Measurements from ENCODE around the gene TCF4.

The TCF4 gene

GRCh38 chr18:55251254-55251971 lies 336.6 kb downstream of the TCF4 start:
- DNase-seq = no peak

GRCh38 chr18:55250768-55251173 lies 337.2 kb downstream of the TCF4 start:
- no peak for DNase-seq

- no peak for DNase-seq
Measured at GRCh38 chr18:55249550-55249949, 338.4 kb downstream of the TCF4 start.

GRCh38 chr18:55248495-55248894 lies 339.5 kb downstream of the TCF4 start:
- DNase-seq = no peak

- DNase-seq = no peak
Measured at GRCh38 chr18:55247032-55247431, 341.0 kb downstream of the TCF4 start.

GRCh38 chr18:55246278-55246677 lies 341.7 kb downstream of the TCF4 start:
- DNase-seq = no peak

- no peak for DNase-seq
Measured at GRCh38 chr18:55245211-55245614, 342.8 kb downstream of the TCF4 start.

- DNase-seq = no peak
Measured at GRCh38 chr18:55244546-55244945, 343.4 kb downstream of the TCF4 start.

- no peak for DNase-seq
Measured at GRCh38 chr18:55243857-55244256, 344.1 kb downstream of the TCF4 start.

- DNase-seq = no peak
Measured at GRCh38 chr18:55243255-55243654, 344.7 kb downstream of the TCF4 start.

GRCh38 chr18:55240978-55241377 lies 347.0 kb downstream of the TCF4 start:
- no peak for DNase-seq

- DNase-seq = no peak
Measured at GRCh38 chr18:55239740-55240139, 348.3 kb downstream of the TCF4 start.

- no peak for DNase-seq
Measured at GRCh38 chr18:55237660-55238059, 350.3 kb downstream of the TCF4 start.

- no peak for DNase-seq
Measured at GRCh38 chr18:55236150-55236931, 351.7 kb downstream of the TCF4 start.

- DNase-seq = no peak
Measured at GRCh38 chr18:55235094-55235461, 352.9 kb downstream of the TCF4 start.

GRCh38 chr18:55234366-55235093 lies 353.5 kb downstream of the TCF4 start:
- DNase-seq = peak; percentile 89

- no peak for DNase-seq
Measured at GRCh38 chr18:55233857-55234256, 354.1 kb downstream of the TCF4 start.

GRCh38 chr18:55232506-55232905 lies 355.5 kb downstream of the TCF4 start:
- DNase-seq = no peak

GRCh38 chr18:55229682-55230081 lies 358.3 kb downstream of the TCF4 start:
- no peak for DNase-seq

GRCh38 chr18:55228707-55229106 lies 359.3 kb downstream of the TCF4 start:
- no peak for DNase-seq

GRCh38 chr18:55228191-55228590 lies 359.8 kb downstream of the TCF4 start:
- DNase-seq = no peak

GRCh38 chr18:55227771-55228170 lies 360.2 kb downstream of the TCF4 start:
- no peak for DNase-seq

GRCh38 chr18:55226044-55226443 lies 361.9 kb downstream of the TCF4 start:
- no peak for DNase-seq

Data from retina (tissue), 1 donor.